Fibroblast of lung (primary cell): ENCODE results near the gene HES1. TPM values are rescaled to one million over a fixed set of nuclear protein-coding genes. Genes with fewer than 3 reads are reported as not detected.
A peak's percentile ranks its signal among the peaks of the same experiment; 100 is the strongest.
"Not testable (repeated sequence)": the region's sequence is repeated elsewhere in the genome, so short reads cannot be mapped to it uniquely, and the experiment has no call there.

Experiments used
- DNase-seq, 2 donors: peaks; one replicate each; pipeline versions ENCODE4 v3.0.0 to v3.0.0-alpha.2; 2010; ENCODE audit warnings: low read depth in 2 of 2
- H2AFZ ChIP-seq: 2 replicates; pipeline ENCODE4 v1.5.1; 2012; ENCODE audit warnings: low read length, control low read depth, inconsistent platforms
- H3K27ac ChIP-seq: 2 replicates; pipeline ENCODE4 v1.5.1; 2011; ENCODE audit warnings: low read length, control low read depth; ENCODE audit not compliant: insufficient read depth
- H3K27me3 ChIP-seq: 2 replicates; pipeline ENCODE4 v1.5.1; 2011; ENCODE audit warnings: mild to moderate bottlenecking, low read length; ENCODE audit not compliant: control insufficient read depth, insufficient read depth
- H3K36me3 ChIP-seq: 2 replicates; pipeline ENCODE4 v1.5.1; 2011; ENCODE audit warnings: low read length; ENCODE audit not compliant: control insufficient read depth, insufficient read depth
- H3K4me1 ChIP-seq: 2 replicates; pipeline ENCODE4 v1.5.1; 2011; ENCODE audit warnings: low read length; ENCODE audit not compliant: control insufficient read depth, insufficient read depth; ENCODE audit errors: extremely low read depth
- H3K4me2 ChIP-seq: 2 replicates; pipeline ENCODE4 v1.5.1; 2011; ENCODE audit warnings: low read length, control low read depth; ENCODE audit not compliant: insufficient read depth; ENCODE audit errors: extremely low read depth
- H3K4me3 ChIP-seq, 4 experiments: fragments of 200-600 bp in 1 of 4; sonication (generic) in 1 of 4; replicated peaks in 1 of 4; 2 replicates each; pipeline ENCODE4 v1.5.1; 2011 to 2016; ENCODE audit warnings: low read length in 4 of 4, low read depth in 3 of 4, mild to moderate bottlenecking in 3 of 4, control low read depth in 2 of 4, inconsistent platforms in 1 of 4, mixed read lengths in 1 of 4; ENCODE audit not compliant: insufficient read depth in 1 of 4; ENCODE audit errors: control extremely low read depth in 1 of 4
- H3K79me2 ChIP-seq: 2 replicates; pipeline ENCODE4 v1.5.1; 2012; ENCODE audit warnings: mild to moderate bottlenecking, low read length, inconsistent platforms; ENCODE audit not compliant: control insufficient read depth, insufficient read depth
- H3K9ac ChIP-seq: 2 replicates; pipeline ENCODE4 v1.5.1; 2011; ENCODE audit warnings: mild to moderate bottlenecking, low read length, control low read depth; ENCODE audit not compliant: insufficient read depth
- H3K9me3 ChIP-seq: 2 replicates; pipeline ENCODE4 v1.5.1; 2012; ENCODE audit warnings: low read depth, low read length; ENCODE audit not compliant: control insufficient read depth, insufficient read depth
- H4K20me1 ChIP-seq: 2 replicates; pipeline ENCODE4 v1.5.1; 2011; ENCODE audit warnings: low read length; ENCODE audit not compliant: control insufficient read depth, insufficient read depth; ENCODE audit errors: extremely low read depth
- EZH2 ChIP-seq: IDR thresholded peaks from 2 replicates; pipeline ENCODE4 v1.5.1; 2012; ENCODE audit warnings: low read length, control low read depth, mild to moderate bottlenecking; ENCODE audit errors: missing control alignments
- polyA plus RNA-seq, 2 donors: library from polyadenylated mRNA; depleted of rRNA in 1 of 2; stranded (reverse) in 1 of 2; unstranded in 1 of 2; fragments of >200 nt; gene quantifications; 2 replicates each; pipeline ENCODE4 v1.2.1, GENCODE V29; 2011 to 2012; ENCODE audit warnings: missing spikeins in 1 of 2
- total RNA-seq: library from RNA; depleted of rRNA; stranded (reverse); fragments of >200 nt; gene quantifications from 2 replicates; pipeline ENCODE4 v1.2.1, GENCODE V29; 2014
- TF ChIP-seq, protein P1 (sequence below), 2 donors: IDR thresholded peaks in 1 of 2; conservative IDR thresholded peaks in 1 of 2; 1 replicate in 1 of 2; 2 replicates in 1 of 2; pipeline ENCODE4 v1.5.1; 2011 to 2012; ENCODE audit warnings: low read length in 2 of 2, control low read depth in 1 of 2, inconsistent platforms in 1 of 2, low read depth in 1 of 2, mild to moderate bottlenecking in 1 of 2

HES1 gene
- total and polyA plus RNA-seq, 2 donors (not counting 1 experiment from before 2014, with no cell fraction given): 0.17 to 1.2 TPM

DNA sequence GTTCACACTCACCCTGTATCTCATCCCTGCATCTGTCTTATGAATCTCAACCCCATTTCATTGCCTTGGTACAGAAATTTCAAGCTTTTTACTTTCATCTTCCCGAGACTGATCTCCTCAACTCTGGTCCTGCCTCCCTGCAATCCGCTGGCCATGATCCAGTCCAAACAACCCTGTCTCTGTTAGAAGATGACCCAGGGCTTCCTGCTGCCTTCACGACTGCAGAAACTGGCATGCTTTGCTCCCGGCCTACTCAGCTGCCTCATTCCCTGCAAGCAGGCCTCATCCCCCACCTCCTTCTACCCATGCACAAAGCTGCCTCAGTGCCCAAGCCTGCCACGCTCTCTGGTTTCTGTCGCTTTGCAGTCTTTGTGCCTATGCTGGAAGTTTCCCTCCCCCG lies 12.4 kb downstream of the HES1 start:
- H3K4me2 ChIP-seq: no peak overlapping the region
- no peaks in the 10 kb centered on the region for H3K4me1 ChIP-seq
- H3K9ac ChIP-seq: no peak overlapping the region
- no peak overlapping the region for H3K27ac ChIP-seq
- no peak for TF ChIP-seq EZH2
- TF ChIP-seq, protein P1, sequence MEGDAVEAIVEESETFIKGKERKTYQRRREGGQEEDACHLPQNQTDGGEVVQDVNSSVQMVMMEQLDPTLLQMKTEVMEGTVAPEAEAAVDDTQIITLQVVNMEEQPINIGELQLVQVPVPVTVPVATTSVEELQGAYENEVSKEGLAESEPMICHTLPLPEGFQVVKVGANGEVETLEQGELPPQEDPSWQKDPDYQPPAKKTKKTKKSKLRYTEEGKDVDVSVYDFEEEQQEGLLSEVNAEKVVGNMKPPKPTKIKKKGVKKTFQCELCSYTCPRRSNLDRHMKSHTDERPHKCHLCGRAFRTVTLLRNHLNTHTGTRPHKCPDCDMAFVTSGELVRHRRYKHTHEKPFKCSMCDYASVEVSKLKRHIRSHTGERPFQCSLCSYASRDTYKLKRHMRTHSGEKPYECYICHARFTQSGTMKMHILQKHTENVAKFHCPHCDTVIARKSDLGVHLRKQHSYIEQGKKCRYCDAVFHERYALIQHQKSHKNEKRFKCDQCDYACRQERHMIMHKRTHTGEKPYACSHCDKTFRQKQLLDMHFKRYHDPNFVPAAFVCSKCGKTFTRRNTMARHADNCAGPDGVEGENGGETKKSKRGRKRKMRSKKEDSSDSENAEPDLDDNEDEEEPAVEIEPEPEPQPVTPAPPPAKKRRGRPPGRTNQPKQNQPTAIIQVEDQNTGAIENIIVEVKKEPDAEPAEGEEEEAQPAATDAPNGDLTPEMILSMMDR (conservative IDR thresholded peaks at IDR 0.05 in 1 of 2, IDR thresholded peaks at IDR 0.05 in 1 of 2; ENCODE audit: low read depth in 1 of 2, low read length in 2 of 2): no peak
- H4K20me1 ChIP-seq: no peaks in the 10 kb centered on the region
- peaks cover 3% of the 10 kb centered on the region for H3K27me3 ChIP-seq
- no peak overlapping the region for H3K4me3 ChIP-seq
- no peak overlapping the region for H2AFZ ChIP-seq
- H3K9me3 ChIP-seq: no peaks in the 10 kb centered on the region
- no peaks in the 10 kb centered on the region for H3K79me2 ChIP-seq
- H3K36me3 ChIP-seq: no peaks in the 10 kb centered on the region
- DNase-seq: peak in 1 of 2 donors; percentile 75

DNA sequence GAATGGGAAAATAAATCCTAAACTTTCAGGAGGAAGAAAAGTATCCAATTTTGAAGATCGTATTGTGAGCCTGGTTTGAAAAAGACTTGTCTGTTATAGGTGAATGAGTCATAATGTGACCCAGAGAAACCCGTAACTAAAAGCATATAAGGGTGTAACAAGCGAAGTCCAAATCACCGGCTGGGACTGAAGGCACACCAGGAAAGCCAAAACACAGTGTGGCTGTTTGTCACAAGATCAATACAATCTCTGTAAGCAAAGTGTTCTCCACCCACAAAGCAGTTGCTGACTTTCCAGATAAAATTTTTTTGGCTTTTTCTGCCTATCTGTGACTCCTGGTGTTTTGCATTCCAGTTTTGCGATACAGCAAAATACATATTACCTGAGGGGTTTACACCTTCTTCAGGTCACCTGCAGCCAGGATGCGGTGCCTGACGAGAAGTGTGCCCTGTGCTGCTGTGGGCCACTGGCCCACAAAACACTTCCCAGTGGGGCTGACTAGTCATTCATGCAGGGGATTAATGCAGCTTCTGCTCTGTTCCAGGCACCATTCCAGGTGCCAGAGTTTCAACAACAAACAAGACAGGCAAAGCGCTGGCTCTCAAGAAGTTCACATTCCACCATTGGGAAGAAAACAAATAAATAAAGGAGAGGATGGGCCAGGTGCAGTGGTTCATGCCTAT lies 14.4 kb downstream of the HES1 start:
- H3K9ac ChIP-seq: no peak overlapping the region
- H2AFZ ChIP-seq: no peak overlapping the region
- H3K4me3 ChIP-seq: no peak overlapping the region
- no peaks in the 10 kb centered on the region for H4K20me1 ChIP-seq
- H3K4me2 ChIP-seq: no peak overlapping the region
- H3K4me1 ChIP-seq: no peaks in the 10 kb centered on the region
- no peaks in the 10 kb centered on the region for H3K36me3 ChIP-seq
- DNase-seq: no peak
- TF ChIP-seq, protein P1 (conservative IDR thresholded peaks at IDR 0.05 in 1 of 2, IDR thresholded peaks at IDR 0.05 in 1 of 2; ENCODE audit: low read depth in 1 of 2, low read length in 2 of 2): no peak
- TF ChIP-seq EZH2: no peak
- H3K27me3 ChIP-seq: peaks cover 7% of the 10 kb centered on the region
- H3K79me2 ChIP-seq: no peaks in the 10 kb centered on the region
- H3K27ac ChIP-seq: no peak overlapping the region
- no peaks in the 10 kb centered on the region for H3K9me3 ChIP-seq

DNA sequence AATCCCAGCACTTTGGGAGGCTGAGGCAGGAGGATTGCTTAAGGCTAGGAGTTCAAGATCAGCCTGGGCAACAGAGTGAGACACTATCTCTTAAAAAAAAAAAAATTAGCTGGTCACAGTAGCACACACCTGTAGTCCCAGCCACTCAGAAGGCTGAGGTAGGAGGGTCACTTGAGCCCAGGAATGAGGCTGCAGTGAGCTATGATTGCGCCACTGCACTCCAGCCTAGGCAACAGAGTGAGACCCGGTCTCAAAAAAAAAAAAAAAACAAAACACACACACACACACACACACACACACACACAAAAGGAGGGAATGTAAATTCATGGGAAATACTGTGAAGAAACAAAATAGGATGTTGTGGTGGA lies 15.0 kb downstream of the HES1 start:
- not testable (repeated sequence) for H3K9ac ChIP-seq, H3K27ac ChIP-seq, H3K4me1 ChIP-seq, H3K27me3 ChIP-seq, H3K4me3 ChIP-seq, H3K36me3 ChIP-seq, H2AFZ ChIP-seq, H4K20me1 ChIP-seq, H3K4me2 ChIP-seq, H3K9me3 ChIP-seq, DNase-seq, H3K79me2 ChIP-seq
